ENCODE measurements around the gene FEZ2.

Gene FEZ2

GRCh38 chr2:36574560-36574959 lies 23.4 kb downstream of the FEZ2 start:
- DNase-seq (ENCODE audit: low read depth, low spot score), result no peak
- TF ChIP-seq CTCF (IDR thresholded peaks at IDR 0.05; ENCODE audit: insufficient read depth, low read length, missing control alignments), result no peak
- ChIA-PET POLR2A (no interaction called here), CTCF (no interaction called here)
- no peak overlapping the region for H3K4me3 ChIP-seq (ENCODE audit: low read depth, low read length)

GRCh38 chr2:36573165-36573564 lies 24.8 kb downstream of the FEZ2 start:
- CTCF ChIA-PET, result interaction anchor here (1.0 to 1.2 kb wide), 2 partner anchors 91 kb away, joined by 3 read pairs; no protein-coding TSS in a partner anchor
- no peak for TF ChIP-seq CTCF (IDR thresholded peaks at IDR 0.05; ENCODE audit: insufficient read depth, low read length, missing control alignments)
- DNase-seq (ENCODE audit: low read depth, low spot score), result no peak
- POLR2A ChIA-PET, result no interaction called here
- no peak overlapping the region for H3K4me3 ChIP-seq (ENCODE audit: low read depth, low read length)

GRCh38 chr2:36572719-36573059 lies 25.3 kb downstream of the FEZ2 start:
- no peak for TF ChIP-seq CTCF (IDR thresholded peaks at IDR 0.05; ENCODE audit: insufficient read depth, low read length, missing control alignments)
- DNase-seq (ENCODE audit: low read depth, low spot score), result no peak
- ChIA-PET POLR2A (no interaction called here), CTCF (interaction anchor here (1.2 kb wide), 1 partner anchor 91 kb away, joined by 3 read pairs; no protein-coding TSS in a partner anchor)
- no peak overlapping the region for H3K4me3 ChIP-seq (ENCODE audit: low read depth, low read length)

- no peak for DNase-seq (ENCODE audit: low read depth, low spot score)
- TF ChIP-seq CTCF (IDR thresholded peaks at IDR 0.05; ENCODE audit: insufficient read depth, low read length, missing control alignments), result no peak
- ChIA-PET POLR2A (interaction anchor here (0.5 kb wide), 1 partner anchor 9 kb away, joined by 3 read pairs; no protein-coding TSS in a partner anchor), CTCF (interaction anchor here (0.7 to 1.2 kb wide), 2 partner anchors 90 to 92 kb away, joined by 3 to 4 read pairs; no protein-coding TSS in a partner anchor)
- no peak overlapping the region for H3K4me3 ChIP-seq (ENCODE audit: low read depth, low read length)
Measured at GRCh38 chr2:36572054-36572718, 25.8 kb downstream of the FEZ2 start.

- DNase-seq (ENCODE audit: low read depth, low spot score), result no peak
- CTCF ChIA-PET, result interaction anchor here (1.0 to 4.5 kb wide), 4 partner anchors 15 to 209 kb away, joined by 3 to 18 read pairs (median 4); no protein-coding TSS in a partner anchor
- TF ChIP-seq CTCF (IDR thresholded peaks at IDR 0.05; ENCODE audit: insufficient read depth, low read length, missing control alignments), result no peak
- POLR2A ChIA-PET, result no interaction called here
- H3K4me3 ChIP-seq (ENCODE audit: low read depth, low read length), result no peak overlapping the region
Measured at GRCh38 chr2:36570416-36570815, 27.6 kb downstream of the FEZ2 start.

GRCh38 chr2:36569267-36569856 lies 28.6 kb downstream of the FEZ2 start:
- no peak for DNase-seq (ENCODE audit: low read depth, low spot score)
- no peak for TF ChIP-seq CTCF (IDR thresholded peaks at IDR 0.05; ENCODE audit: insufficient read depth, low read length, missing control alignments)
- POLR2A ChIA-PET, result interaction anchor here (0.6 to 1.0 kb wide), 3 partner anchors 9 to 30 kb away, joined by 3 read pairs; partner anchors contain the start of gene FEZ2
- CTCF ChIA-PET, result interaction anchor here (0.6 to 4.5 kb wide), 7 partner anchors 14 to 216 kb away, joined by 3 to 18 read pairs (median 3); no protein-coding TSS in a partner anchor
- no peak overlapping the region for H3K4me3 ChIP-seq (ENCODE audit: low read depth, low read length)

Measured in AG04449 (cell line).